DMS53 treated with DMSO at 0.1 percent for 48 hours (cell line): Measurements from ENCODE around the gene FBXO39.
"Not testable (repeated sequence)": the region's sequence is repeated elsewhere in the genome, so short reads cannot be mapped to it uniquely, and the experiment has no call there.

ENCODE experiments used
- DNase-seq: peaks from one replicate; lab custom pipeline; 2025; ENCODE audit not compliant: unreplicated experiment; lab: John Stamatoyannopoulos, UW

FBXO39 gene

GRCh38 chr17:6789146-6789545 is 13.1 kb downstream of the FBXO39 start:
- DNase-seq = no peak

GRCh38 chr17:6793748-6794493 is 17.9 kb downstream of the FBXO39 start:
- no peak for DNase-seq

- DNase-seq = no peak
These were observed 20.2 kb downstream of the FBXO39 start for GRCh38 chr17:6796017-6796886.

- DNase-seq = no peak
These were observed 21.0 kb downstream of the FBXO39 start for GRCh38 chr17:6796887-6797490.

- no peak for DNase-seq
These were observed 21.8 kb downstream of the FBXO39 start for GRCh38 chr17:6797718-6798351.

- no peak for DNase-seq
These were observed 23.7 kb downstream of the FBXO39 start for GRCh38 chr17:6799738-6800137.

GRCh38 chr17:6800422-6801027 is 24.5 kb downstream of the FBXO39 start:
- DNase-seq = no peak

- no peak for DNase-seq
These were observed 35.5 kb downstream of the FBXO39 start for GRCh38 chr17:6811510-6811909.

- DNase-seq = no peak
These were observed 36.3 kb downstream of the FBXO39 start for GRCh38 chr17:6812295-6812694.

- no peak for DNase-seq
These were observed 39.8 kb downstream of the FBXO39 start for GRCh38 chr17:6815775-6816174.

- not testable (repeated sequence) for DNase-seq
These were observed 40.4 kb downstream of the FBXO39 start for GRCh38 chr17:6816368-6816767.

- no peak for DNase-seq
These were observed 42.9 kb downstream of the FBXO39 start for GRCh38 chr17:6818938-6819337.

GRCh38 chr17:6823011-6823442 is 47.0 kb downstream of the FBXO39 start:
- no peak for DNase-seq

GRCh38 chr17:6830383-6830986 is 54.5 kb downstream of the FBXO39 start:
- no peak for DNase-seq

- DNase-seq = peak; percentile 56
These were observed 55.7 kb downstream of the FBXO39 start, which contains the start of gene TEKT1 for GRCh38 chr17:6831661-6832263. Gene TEKT1, minus strand, starts transcription at chr17:6831729. Its CDS starts 1,353 bp downstream, at chr17:6830376.
